Skeletal muscle cell (primary cell): ENCODE results near the gene STAC2.
A peak's percentile ranks its signal among the peaks of the same experiment; 100 is the strongest.

Experiments used
- DNase-seq: peaks from one replicate; pipeline ENCODE4 v3.0.0-alpha.2; 2010; ENCODE audit warnings: low read depth
- H3K4me3 ChIP-seq: 2 replicates; pipeline ENCODE4 v1.5.1; 2011; ENCODE audit warnings: low read depth, mild to moderate bottlenecking, control low read depth, low read length, moderate library complexity

The STAC2 gene

GRCh38 chr17:39212841-39213480, 12.8 kb downstream of the STAC2 start:
- DNase-seq = no peak
- H3K4me3 ChIP-seq = no peak overlapping the region

DNA sequence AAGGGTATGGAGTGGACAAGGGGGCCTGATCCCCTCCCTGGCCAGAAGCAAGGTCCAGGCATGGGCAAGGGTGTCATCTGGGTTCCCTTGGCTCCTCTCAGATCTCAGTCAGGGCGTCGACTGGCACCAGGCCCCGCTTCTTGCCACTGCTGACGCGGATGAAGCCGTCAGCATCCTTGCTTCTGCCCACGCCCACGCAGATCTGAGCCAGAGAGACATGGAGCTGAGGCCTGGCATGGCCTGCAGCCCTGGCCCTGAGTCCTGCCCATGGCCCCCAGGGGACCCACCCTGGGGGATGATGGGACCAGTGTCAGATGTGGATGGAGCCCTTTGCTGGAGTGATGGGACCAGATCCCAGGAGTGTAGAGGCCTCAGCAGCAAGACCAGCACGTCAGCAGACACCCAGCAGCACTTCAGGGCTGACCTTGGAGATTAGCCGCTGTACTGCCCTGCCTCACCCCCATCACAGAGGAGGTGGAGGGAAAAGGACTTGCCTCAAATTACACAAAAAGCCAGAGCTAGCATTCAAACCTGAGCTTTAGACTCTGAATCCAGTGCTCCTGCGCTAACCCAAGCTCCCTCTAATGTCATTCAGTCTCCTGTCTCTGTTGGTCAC, 13.4 kb downstream of the STAC2 start:
- H3K4me3 ChIP-seq = no peak overlapping the region
- no peak for DNase-seq

DNA sequence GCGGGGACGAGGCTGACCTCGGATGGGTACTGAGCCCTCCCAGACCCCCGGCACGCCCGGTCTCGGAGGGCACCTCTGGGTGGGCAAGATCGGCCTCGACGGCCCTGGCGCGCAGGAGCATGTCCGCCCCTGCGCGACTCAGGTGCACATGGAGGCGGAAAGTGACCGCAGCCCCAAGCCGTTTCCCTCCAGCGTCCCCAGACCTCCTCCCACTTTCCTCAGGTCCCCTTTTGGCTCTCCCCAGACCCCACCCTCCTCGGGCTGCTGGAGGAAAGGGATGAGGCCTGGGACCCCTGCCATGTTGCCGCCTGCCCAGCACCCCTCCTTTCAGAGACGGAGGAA, 15.7 kb downstream of the STAC2 start:
- H3K4me3 ChIP-seq = peak overlapping the region; percentile 25
- DNase-seq = no peak

DNA sequence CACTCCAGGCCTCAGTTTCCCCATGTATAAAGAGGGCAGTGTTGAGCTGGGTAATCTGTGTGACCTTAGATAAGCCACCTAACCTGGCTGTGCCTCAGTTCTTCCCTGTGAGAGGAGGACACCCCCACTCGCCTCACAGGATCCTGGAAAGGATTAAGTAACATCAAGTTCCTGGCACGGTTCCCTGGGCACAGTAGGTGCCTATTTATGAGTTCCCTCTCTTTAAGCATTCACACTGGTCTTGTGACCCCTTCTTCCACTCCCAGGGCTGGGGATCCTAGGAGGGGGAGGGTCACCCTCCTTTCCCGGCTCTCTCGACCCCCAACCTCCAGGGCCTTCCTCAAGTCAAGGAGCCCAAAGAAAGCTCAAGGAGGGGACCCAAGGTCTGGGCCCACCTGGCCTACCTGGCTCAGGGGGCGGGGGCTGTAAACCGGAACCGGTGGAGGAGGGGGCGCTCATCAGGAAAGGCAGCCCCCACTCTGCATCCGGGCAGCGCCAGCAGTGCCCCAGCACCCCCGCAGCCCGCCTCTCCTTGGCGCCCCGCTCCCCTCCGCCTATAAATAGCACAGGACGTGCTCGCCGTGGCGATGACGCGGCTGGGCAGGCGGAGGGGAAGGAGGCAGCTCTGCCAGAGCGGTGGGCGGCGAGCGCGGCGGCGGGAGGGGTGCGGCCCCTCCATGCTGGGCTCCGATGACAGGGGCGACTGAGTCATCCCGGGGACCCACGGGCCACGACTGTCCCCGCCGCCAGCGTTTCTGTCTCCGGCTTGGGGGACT, 16.2 kb downstream of the STAC2 start:
- H3K4me3 ChIP-seq = peak overlapping the region; percentile 25
- DNase-seq = no peak

DNA sequence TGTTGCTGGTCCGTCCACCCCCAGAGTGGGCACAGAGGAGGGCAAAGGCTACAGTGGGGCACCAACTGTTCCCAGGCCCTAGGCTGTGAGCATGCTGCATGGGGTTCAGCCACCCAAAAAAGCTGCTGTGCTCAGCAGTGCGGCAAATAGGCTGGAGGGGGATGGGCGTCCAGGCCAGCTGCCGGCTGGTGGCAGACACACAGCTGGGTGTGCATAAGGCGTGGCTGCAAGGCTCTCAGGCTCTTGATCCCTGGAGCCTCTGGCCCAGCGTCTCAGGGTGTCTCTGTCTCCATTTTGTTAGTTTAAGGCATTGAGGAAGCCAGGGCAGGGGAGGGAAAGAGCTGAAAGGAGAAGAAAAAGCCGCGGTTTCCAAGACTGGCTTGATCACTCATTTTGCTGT, 16.9 kb downstream of the STAC2 start:
- no peak for DNase-seq
- H3K4me3 ChIP-seq = no peak overlapping the region

DNA sequence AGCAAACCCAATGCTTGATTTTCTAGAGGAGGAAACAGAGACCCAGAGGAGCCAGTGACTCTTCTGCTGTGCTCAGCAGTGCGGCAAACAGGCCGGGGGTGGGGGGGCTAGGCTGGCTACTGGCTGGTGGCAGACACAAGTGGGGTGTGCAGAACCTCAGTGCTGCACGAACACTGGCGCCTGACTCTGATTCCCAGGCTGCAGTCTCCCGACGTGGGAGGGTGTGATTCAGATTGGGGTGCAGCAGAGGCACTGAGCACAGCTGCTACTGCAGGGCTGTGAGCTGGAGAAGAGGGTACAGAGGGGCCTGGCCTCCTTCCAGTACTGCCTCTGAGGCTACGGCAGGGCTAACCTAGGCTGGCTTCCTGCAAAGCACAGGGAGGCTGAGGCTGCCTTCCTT, 17.6 kb downstream of the STAC2 start:
- H3K4me3 ChIP-seq = no peak overlapping the region
- DNase-seq = no peak

DNA sequence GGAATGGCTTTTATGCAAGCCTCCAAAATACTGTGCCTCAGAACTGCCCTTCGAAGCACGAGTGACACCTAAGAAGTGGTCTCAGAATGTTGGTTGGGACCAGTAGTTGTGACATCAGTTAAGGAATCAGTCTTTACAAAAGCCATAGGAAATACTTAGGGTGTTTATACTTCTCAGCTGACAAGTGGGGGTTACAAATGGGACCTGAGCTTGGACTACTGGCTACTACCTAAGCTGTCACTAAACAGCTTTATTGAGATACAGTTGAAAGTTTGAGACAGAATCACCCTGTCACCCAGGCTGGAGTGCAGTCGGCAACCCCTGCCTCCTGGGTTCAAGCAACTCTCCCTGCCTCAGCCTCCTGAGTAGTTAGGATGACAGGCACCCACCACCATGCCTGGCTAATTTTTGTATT, 20.6 kb downstream of the STAC2 start:
- DNase-seq = no peak
- no peak overlapping the region for H3K4me3 ChIP-seq

DNA sequence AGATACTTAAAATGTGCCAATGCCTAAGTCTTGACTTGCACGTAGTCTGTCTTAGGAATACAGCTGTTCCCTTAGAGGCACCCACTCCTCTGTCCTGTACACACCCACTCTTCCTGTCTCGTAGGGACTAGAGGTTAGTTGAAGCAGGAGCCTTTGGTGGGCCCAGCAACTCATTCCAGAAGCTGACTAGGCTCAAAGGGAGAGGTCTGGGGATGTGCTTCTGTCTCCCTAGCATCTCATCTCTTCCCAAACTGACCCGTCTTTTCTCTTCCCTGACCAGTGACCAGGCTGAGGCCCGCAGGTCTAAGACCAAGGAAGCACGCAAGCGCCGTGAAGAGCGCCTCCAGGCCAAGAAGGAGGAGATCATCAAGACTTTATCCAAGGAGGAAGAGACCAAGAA, 21.5 kb downstream of the STAC2 start:
- no peak overlapping the region for H3K4me3 ChIP-seq
- DNase-seq = no peak

GRCh38 chr17:39200957-39201510, 24.7 kb downstream of the STAC2 start:
- DNase-seq = no peak
- peak overlapping the region; percentile 62 for H3K4me3 ChIP-seq

DNA sequence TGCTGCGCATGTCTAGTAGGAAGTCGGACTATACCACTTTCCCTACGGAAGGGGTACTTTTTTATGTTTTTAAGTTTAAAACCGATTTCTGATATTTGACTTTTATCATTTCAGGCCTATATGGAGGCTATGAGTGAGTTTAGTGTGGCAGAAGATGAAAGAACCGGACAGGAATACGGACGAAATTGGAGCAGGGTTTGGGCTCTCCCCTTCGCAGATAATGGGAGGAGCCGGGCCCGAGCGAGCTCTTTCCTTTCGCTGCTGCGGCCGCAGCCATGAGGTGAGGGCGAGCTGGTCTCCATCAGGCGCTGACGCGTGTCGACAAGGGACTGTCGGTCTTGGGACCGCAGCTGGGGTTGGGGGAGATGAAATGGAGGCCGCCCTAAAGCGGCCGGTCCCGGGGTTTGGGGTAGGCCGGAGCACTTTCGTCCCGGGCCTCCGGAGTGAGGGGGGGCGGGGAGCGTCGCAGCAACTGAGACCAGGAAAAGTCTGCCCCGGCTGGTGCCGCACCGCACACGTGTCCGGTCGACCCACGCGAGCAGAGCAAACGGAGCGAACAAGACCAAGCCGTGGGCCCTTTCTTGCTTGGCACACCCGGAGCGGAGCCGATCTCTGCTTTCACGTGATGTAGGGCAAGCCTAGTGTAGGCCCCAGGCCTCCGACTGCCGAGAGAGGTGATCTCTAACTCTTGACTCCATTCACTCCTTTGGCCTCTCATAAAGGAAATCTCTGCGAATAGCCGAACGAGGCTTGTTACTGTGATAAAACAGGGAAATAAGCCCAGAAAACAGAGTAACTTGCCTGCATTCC, 25.5 kb downstream of the STAC2 start, which contains the start of gene RPL19:
Gene RPL19 (plus strand): TSS at position 214 of the 810 bp plus-strand sequence. CDS start 62 bp downstream, at position 276.
- no peak for DNase-seq
- H3K4me3 ChIP-seq = peak within 1 kb of the TSS; percentile 62

- peak overlapping the region; percentile 62 for H3K4me3 ChIP-seq
- DNase-seq = peak; percentile 84
Measured at GRCh38 chr17:39199820-39200069, 26.0 kb downstream of the STAC2 start.

DNA sequence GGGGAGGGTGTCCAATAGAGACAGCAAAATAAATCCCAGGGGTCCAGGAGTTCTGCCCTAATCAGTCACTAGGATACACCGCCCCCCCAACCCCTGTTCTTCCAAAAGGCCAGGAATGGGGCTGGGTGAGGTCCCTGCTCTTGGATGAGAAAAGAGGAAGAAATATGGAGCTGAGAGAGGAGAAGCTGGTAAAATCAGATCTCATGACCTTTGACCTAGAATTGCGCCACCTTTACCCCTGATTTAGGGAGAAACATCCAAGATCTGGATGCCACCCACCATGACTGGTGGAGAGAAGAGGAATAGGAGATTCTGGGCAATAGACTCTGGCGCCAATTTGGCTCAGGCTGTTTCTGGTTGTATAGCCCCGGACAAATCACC, 27.6 kb downstream of the STAC2 start:
- peak overlapping the region; percentile 90 for H3K4me3 ChIP-seq
- DNase-seq = no peak

GRCh38 chr17:39197380-39198185, 28.2 kb downstream of the STAC2 start, which contains the start of gene CACNB1:
Gene CACNB1, minus strand, starts transcription at chr17:39197669. Its CDS starts 174 bp downstream, at chr17:39197495.
- peak within 1 kb of the TSS; percentile 90 for H3K4me3 ChIP-seq

DNA sequence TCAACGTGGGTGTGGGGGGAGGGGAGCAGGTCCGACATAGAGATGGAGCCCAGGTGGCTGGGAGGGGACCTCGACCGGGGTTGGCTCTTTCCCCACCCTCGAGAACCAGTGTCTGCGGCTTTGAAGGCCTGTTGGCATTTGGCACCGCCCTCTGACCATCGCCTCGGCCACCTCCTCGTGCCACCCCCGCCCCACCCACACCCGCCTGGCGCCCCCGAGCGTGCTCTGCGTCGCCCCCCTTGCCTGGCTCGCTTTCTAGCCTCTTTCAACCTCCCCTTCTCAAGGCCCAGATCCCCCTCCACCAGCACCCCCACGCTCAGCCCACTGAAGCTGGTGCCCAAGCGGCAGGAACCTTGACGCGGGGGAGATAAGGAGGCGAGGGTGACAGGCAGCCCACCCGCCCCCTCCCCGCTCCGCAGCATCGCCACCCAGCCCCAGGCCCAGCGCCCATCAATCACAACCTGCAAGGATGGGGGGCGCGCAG, 28.9 kb downstream of the STAC2 start:
- peak overlapping the region; percentile 90 for H3K4me3 ChIP-seq
- no peak for DNase-seq

More at GRCh38 chr17:39197380-39198185, 28.2 kb downstream of the STAC2 start, which contains the start of gene CACNB1:
- peak; percentile 34 for DNase-seq

DNA sequence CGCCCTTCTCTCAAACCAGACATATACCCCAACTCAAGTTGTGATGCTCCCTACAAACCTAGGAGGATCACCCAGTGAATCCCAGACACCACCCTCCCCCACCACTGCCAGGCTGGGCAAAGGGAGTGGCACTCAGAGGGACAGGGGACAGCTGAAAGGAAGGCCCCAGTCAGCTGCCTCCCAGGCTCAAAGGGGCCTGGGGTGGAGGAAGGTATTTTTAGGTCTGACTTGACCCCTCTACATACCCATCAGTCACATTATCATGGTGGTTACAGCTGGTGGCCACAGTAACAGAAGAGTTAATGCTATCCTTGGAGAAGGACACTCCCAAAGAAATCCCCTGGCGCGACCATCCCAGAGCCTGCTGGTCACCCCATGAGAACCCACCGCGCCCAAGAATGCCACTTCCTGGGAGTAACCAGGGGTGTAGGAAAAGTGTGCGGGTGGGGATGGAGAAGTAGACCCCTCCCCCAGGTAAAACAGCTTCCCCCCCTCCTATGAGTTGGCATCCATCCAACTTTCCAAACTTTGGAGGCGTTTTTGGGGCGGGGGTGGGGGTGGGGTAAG, 29.4 kb downstream of the STAC2 start:
- H3K4me3 ChIP-seq = peak overlapping the region; percentile 90
- no peak for DNase-seq

DNA sequence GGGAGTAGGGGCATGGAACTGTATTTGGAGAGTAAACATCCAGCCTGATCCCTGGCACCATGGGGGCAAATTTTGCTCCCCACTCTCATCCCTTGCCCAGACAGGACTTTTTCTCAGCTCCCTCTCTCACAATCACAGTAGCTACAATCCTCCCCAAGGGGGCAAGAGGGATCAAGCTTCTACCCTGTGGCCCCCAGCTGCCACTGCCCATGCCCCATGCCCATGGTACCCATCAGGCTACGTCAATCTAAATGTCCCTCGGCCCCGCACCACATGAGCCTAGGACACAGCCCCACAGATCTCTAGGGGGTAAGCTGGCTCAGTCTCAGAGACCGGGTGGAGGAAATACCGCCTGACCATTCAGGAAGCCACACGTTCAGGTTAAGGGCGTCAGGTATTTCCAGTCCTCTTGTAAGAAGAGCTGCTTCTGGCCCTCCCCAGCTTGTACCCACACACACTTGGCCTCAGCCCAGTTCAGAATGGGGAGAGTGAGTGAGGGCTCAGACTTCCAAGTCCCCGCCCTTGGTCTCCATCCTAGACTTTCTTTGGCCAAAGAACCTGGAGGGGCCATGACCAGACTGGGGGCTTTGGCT, 30.1 kb downstream of the STAC2 start:
- peak overlapping the region; percentile 90 for H3K4me3 ChIP-seq
- DNase-seq = no peak

DNA sequence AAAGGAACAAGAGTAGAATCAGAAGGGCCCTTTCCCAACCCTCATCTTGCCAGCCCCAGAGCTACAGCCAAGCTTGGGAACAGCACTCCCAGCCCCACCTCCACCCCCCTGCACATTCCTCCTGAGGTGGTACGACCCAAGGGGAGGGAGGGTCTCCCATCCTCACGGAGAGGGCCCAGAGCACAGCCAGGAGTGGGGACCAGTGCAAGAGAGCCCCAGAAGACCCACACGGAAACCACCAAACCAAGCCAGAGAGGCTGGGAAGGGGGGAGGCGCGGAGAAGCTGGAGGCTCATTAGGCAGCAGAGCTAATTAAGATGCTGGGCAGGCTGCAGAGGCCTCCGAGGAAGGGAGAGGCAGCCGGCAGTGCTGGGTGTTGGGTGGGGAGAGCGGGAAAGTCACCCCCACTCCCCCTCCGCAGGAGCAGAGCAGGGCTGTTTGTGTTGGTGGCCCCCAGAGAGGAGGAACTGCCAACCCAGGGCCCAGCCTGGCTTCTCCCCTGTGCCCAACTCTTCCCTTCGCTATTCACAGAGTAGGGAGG, 30.7 kb downstream of the STAC2 start:
- no peak for DNase-seq
- peak overlapping the region; percentile 90 for H3K4me3 ChIP-seq
